WTC11 (cell line): ENCODE results near the gene RRAD.

Source experiments
- ETV6 ChIP-seq: sonication (generic); formaldehyde crosslinking; IDR thresholded peaks from 2 replicates; pipeline ENCODE4 v1.8.1; 2022; ENCODE audit warnings: mild to moderate bottlenecking, missing genetic modification reagents
- HMGA2 ChIP-seq: fragments of 250-450 bp; sonication (Bioruptor Pico); IDR thresholded peaks from 2 replicates; pipeline ENCODE4 v1.4.0; 2021; ENCODE audit warnings: mild to moderate bottlenecking, moderate library complexity
- MXD4 ChIP-seq: fragments of 250-450 bp; sonication (Bioruptor Pico); IDR thresholded peaks from 2 replicates; pipeline ENCODE4 v1.8.0; 2021; ENCODE audit warnings: mild to moderate bottlenecking, moderate library complexity, borderline replicate concordance
- PRRX2 ChIP-seq: fragments of 250-450 bp; sonication (Bioruptor Pico); IDR thresholded peaks from 2 replicates; pipeline ENCODE4 v1.8.0; 2021; ENCODE audit warnings: mild to moderate bottlenecking
- SMAD3 ChIP-seq: sonication (generic); formaldehyde crosslinking; IDR thresholded peaks from 2 replicates; pipeline ENCODE4 v1.8.0; 2022; ENCODE audit warnings: missing genetic modification reagents, mild to moderate bottlenecking, borderline replicate concordance
- SMAD4 ChIP-seq: sonication (generic); formaldehyde crosslinking; IDR thresholded peaks from 2 replicates; pipeline ENCODE4 v1.8.0; 2022; ENCODE audit warnings: mild to moderate bottlenecking, missing genetic modification reagents
- USF2 ChIP-seq: sonication (generic); formaldehyde crosslinking; IDR thresholded peaks from 2 replicates; pipeline ENCODE4 v1.8.1; 2023; ENCODE audit warnings: mild to moderate bottlenecking, missing genetic modification reagents, moderate library complexity
- TF ChIP-seq, protein P1 (sequence below): fragments of 200-600 bp; IDR thresholded peaks from 2 replicates; pipeline ENCODE4 v1.8.0; 2022; ENCODE audit warnings: antibody characterized with exemption

GRCh38 chr16:66927918-66928649 is 2.7 kb upstream of the RRAD start:
- TF ChIP-seq, protein P1, sequence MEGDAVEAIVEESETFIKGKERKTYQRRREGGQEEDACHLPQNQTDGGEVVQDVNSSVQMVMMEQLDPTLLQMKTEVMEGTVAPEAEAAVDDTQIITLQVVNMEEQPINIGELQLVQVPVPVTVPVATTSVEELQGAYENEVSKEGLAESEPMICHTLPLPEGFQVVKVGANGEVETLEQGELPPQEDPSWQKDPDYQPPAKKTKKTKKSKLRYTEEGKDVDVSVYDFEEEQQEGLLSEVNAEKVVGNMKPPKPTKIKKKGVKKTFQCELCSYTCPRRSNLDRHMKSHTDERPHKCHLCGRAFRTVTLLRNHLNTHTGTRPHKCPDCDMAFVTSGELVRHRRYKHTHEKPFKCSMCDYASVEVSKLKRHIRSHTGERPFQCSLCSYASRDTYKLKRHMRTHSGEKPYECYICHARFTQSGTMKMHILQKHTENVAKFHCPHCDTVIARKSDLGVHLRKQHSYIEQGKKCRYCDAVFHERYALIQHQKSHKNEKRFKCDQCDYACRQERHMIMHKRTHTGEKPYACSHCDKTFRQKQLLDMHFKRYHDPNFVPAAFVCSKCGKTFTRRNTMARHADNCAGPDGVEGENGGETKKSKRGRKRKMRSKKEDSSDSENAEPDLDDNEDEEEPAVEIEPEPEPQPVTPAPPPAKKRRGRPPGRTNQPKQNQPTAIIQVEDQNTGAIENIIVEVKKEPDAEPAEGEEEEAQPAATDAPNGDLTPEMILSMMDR = no peak
- TF ChIP-seq MXD4 (CRISPR knock-in tag) (no peak), SMAD4 (CRISPR knock-in tag) (no peak), PRRX2 (CRISPR knock-in tag) (no peak), ETV6 (CRISPR knock-in tag) (no peak), USF2 (CRISPR knock-in tag) (no peak), SMAD3 (CRISPR knock-in tag) (no peak), HMGA2 (CRISPR knock-in tag) (no peak)
